HK-2 (cell line): ENCODE results near the gene EIF2D.
A peak's percentile ranks its signal among the peaks of the same experiment; 100 is the strongest.

Experiments
- DNase-seq: peaks from one replicate; pipeline ENCODE4 v3.0.0-alpha.2; 2018; ENCODE audit not compliant: unreplicated experiment

Gene EIF2D

GRCh38 chr1:206569556-206569955 lies 42.7 kb downstream of the EIF2D start:
- DNase-seq: no peak

DNA sequence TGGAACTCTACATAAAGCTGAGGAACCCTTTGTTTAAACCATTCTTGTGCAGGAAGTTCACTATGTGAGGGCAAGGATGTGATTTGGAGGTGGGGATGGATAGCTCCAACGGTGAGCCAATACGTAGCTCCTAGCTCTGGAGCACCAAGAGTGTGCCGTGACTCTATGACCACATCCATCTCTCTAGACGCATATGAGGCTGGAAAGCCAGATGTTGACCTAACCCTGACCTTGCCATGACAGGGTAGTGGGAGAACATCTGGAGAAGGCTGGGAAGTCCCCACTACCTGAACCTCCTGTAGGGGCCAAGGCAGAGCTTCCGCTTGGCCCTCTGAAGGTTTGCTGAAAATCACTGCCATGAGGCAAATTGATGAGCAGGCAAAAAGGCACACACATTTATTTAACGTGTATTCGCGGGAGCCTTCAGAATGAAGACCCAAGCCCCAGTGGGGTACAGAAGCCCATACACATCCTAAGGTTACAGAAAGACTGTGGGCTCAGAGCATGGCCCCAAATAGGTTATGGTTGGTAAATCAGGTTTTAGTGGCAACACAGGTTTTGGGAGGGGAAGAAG lies 43.4 kb downstream of the EIF2D start:
- DNase-seq: no peak

DNA sequence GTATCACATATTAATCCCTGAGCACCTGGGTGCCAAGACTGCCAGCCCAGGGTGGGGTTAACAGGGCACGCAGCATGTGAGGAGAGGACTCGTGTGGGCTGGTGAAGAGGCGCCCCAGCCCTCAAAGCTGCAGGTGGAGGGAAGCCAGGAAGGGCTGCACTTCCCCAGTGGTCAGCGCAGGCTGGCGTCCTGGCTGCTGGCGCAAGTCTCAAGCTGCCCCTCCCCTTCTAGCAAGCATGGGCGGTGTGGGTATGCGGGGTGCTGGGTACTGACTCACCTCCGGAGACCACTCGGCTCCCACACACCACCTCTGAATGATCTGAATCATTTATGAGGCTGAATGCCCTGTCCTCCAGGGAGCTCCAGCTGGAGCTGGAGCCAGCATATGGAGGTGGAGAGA lies 44.0 kb downstream of the EIF2D start:
- DNase-seq: no peak

DNA sequence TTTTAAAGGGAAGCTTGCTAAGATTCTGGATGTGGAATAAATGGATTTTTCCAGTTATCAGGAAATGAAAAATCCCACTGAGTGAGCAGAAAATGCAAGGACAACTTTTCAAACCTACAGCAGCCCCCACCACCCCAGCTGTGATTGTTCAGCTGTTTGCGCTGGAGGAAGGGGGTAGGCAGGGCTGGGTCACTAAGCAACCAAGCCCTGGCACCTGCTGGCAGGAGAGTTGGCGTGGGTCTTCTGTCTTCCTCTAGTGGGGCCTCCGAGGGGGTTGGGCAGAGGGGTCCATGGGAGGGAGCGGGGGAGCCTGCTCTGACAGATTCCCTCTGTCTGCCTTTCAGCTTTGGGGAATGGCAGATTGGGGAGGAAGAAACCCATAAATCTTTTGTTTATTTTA lies 45.3 kb downstream of the EIF2D start:
- no peak for DNase-seq

DNA sequence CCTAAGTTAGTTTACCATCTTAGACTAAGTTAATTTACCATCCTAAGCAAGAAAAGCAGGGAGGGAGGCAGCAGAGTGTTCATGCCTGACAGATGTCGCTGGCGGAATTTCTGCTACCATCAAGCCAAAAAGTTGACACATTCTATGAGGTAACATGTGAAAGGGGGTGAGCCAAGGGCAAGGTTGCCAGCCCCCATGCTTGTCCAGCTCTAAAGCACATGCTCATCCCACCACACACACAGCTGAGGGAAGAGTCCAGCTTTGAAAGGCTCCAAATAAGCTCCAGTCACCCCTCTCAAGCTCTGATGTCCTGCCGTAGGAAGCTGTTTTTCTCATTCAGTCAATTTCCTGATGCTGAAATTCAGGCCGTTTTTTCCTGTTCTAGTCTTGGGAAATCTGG lies 46.3 kb downstream of the EIF2D start:
- no peak for DNase-seq

- DNase-seq: no peak
These were observed 48.7 kb downstream of the EIF2D start for GRCh38 chr1:206563367-206564207.

DNA sequence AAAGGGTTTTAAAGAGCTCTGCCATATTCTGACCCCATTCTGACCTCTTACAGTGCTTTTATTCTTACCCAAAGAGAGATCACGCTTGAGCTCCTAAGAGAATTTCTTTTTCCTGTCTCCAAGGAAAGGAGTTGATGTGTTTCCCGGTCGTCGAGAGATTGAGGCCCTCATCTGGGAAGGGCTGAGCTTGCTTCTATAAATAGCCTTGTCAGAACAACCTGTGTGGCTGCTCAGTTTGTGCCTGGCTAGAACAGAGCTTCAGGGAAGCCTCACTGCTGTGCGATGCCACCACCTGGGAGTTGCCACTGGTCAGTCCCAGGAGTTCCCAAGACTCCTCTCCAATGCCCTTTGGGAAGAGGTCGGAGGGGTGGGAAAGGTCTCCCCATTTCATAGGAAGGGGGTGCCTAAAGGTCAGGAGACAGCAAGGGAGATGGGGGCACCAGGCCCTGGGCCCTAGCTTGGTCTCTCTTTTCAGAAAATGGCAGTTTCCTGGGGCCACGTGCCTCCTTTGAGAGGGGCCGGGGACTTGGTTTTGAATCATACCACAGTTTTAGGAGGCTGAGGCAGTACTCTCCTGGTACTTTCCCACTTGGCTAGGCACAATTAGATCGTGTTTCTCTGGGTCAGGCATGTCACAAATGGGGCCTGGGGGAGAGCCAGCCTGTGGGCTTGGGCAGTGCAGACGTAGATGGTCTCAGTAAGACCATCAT lies 52.1 kb downstream of the EIF2D start:
- DNase-seq: no peak

DNA sequence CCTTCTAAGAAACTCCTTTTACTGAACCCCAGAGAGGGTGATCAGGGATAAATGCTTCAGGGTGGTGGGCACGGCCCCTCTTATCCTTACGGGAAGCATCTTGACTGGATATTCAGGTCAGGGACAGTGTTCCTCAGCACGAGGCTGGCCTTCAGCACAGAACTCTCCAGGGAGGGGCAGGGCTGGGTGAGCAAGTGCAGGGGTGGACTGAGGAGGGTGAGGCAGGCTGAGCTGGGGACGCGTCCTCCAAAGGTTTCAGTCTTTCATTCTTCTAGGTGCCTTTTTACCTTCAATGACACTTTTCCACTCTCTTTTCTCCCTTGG lies 52.6 kb downstream of the EIF2D start:
- no peak for DNase-seq

DNA sequence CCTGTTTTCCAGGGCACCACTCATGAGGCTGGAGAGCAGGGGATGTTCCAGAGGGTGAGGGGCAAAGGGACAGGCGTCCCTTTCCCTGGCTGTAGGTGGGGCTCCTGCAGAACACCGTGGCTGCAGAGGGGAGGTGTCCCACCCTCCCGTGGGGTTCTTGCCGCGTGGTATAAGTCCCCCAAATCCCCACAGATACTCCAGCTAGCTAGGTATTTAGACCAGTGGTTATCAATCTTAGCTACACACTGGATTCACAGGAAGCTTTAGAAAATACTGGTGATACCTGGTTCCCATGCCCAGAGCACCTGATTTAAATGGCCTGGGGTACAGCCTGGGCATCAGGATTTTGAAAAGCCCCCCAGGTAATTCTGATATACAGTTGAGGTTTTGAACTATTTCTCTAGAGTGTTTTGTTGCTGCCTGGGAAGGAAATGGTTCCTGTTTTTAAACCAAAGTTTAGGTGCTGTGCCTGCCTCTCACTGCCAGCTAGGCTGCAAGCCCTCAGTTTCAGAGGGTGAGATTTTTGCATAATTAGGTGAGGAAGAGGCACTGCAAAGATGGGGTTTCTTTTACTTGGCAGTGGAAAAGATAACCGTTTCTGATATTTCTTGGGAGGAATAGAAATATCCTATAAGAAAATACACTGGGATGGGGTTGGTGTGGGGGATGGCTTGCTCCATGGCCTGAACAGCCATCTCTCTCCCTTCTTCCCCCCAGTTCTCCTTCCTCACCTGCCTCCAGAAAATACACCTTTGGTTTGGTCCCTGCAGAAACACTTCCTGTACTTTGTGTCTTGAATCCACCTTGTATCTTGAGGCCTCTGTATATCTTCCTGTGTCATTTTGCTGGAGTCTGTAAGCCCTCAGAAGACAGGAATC lies 53.2 kb downstream of the EIF2D start:
- DNase-seq: no peak

GRCh38 chr1:206557636-206558473 lies 54.4 kb downstream of the EIF2D start:
- DNase-seq: no peak

GRCh38 chr1:206556750-206557635 lies 55.3 kb downstream of the EIF2D start:
- peak; percentile 80 for DNase-seq

- DNase-seq: no peak
These were observed 56.1 kb downstream of the EIF2D start for GRCh38 chr1:206556047-206556749.

DNA sequence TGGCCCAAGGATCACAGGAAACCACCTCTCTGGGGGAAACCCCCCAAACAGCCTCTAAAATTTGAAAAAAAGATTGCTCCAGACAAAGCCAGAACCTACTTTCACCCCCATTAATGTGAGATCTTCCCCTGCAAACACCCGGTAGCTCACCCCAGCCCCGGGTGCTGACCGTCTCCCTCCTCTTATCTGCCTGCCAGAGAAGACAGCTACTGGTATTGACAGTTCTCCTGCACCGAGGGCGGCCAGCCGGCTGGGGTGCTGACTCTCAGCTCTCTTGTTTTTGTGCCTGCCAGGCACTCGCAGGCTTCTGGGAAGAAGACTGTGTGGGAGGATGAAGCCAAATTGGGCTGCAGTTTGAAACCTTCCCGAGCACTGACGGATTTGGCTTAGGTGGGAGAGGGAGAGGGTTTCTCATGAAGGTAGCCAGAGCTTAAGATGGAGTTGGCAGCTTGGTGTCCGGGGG lies 56.8 kb downstream of the EIF2D start:
- DNase-seq: no peak

DNA sequence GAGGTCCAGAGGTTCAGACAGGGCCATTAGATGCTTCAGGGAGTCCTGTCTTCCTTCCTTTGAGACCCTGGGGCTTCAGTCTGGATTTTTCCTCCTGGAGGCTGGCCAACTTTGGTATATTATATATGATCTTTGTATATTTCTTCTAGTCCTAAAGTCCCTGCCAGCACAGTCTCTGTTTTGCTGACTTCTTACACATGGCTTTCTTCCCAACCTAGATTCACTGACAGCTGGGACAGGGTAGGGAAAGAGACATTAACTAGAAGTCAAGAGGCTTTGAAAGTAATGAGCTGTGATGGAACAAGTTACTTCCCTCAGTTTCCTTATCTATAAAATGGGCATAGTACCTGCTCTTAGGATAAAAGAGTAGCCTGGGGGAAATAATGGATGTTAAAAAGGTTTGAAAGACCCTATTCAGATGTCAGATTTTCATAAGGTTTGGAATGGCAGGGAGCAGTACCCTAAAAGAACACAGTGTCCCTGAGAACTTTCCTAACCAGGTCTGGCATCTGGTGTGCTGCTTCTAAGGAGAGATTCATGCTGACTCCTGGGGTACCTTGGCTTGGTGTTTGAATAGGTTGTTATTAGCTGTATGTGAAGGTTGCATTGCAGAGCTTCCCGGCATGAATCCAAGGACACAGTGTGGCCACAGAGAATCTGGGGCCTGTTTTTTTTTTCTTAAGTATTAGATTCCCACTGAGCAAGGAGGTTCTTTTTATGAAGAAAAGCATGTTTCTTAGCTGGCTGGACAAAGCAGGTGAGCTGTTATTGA lies 57.4 kb downstream of the EIF2D start:
- DNase-seq: no peak

- DNase-seq: no peak
These were observed 58.1 kb downstream of the EIF2D start for GRCh38 chr1:206554211-206554610.

- no peak for DNase-seq
These were observed 60.3 kb downstream of the EIF2D start for GRCh38 chr1:206551986-206552326.

DNA sequence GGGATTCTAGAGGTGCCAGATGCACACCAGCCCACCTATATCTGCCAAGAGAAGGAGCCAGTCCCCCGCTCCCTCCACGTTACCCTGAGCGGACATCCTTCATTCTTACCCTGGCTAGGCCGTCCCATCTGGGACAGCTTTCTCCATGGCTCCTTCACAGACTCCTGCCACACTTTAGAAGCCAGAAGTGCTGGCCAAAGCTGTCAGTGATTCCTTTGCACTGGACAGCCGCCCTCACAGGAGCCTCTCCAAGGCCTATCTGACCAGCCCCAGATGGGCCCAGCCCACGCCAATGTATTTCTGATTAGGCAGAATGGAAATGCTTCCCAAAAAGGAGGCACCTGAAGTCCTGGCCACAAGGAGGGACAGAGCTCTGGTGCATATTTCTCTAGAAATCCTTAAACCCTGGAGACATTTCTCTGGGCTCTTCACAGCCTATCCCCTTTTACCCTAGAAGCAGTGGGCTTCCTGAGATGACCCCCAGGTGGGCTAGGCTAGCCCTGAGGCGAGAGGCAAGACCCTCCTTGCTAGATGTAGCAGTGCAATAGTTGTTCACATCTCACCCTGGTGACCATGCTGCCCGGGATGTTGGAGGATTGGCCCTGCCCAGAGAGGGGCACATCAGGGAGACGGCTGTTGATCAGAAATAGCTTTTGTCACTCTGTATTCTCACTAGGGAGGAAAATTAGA lies 60.8 kb downstream of the EIF2D start:
- DNase-seq: no peak

DNA sequence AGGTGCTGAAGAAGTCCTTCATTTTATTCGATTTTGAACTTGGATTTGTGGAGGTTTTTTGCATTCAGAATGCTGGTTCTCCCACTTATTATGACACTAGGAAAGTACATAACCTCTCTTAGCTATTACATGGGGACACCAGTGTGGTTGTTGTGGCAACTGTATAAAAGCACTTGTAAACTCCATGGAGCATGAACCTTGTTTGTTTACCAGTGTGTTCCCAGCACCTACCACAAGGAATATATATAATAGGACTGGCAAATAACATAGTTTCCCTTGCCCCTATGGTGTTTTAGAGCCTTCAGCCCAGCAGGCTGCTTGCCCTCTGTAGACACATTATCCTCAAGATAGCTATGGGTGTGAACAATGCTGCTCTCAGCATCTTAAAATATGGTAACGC lies 61.8 kb downstream of the EIF2D start:
- no peak for DNase-seq
